Spleen (tissue), 11 donors: ENCODE data around the gene UCN3. TPM values are rescaled to one million over a fixed set of nuclear protein-coding genes. Genes with fewer than 3 reads are reported as not detected.

Experiments used
- DNase-seq: peaks from one replicate; pipeline ENCODE4 v3.0.0-alpha.2; 2020
- H3K27ac ChIP-seq, 8 donors: fragments of 200-600 bp; sonication (generic) in 7 of 8; 1 replicate in 4 of 8; 2 replicates in 4 of 8; pipeline versions ENCODE4 v1.5.0 to v1.8.0; 2016 to 2021; ENCODE audit warnings: inconsistent platforms in 4 of 8, mild to moderate bottlenecking in 4 of 8, moderate library complexity in 1 of 8
- H3K27me3 ChIP-seq, 7 donors: fragments of 200-600 bp; sonication (generic) in 6 of 7; replicated peaks in 1 of 7; 1 replicate in 4 of 7; 2 replicates in 3 of 7; pipeline versions ENCODE4 v1.5.0 to v1.8.0; 2016 to 2021; ENCODE audit warnings: inconsistent platforms in 3 of 7, mild to moderate bottlenecking in 1 of 7
- H3K36me3 ChIP-seq, 6 donors: fragments of 200-600 bp; sonication (generic) in 5 of 6; 1 replicate in 4 of 6; 2 replicates in 2 of 6; pipeline versions ENCODE4 v1.5.0 to v1.8.0; 2016 to 2021; ENCODE audit warnings: inconsistent platforms in 2 of 6
- H3K4me1 ChIP-seq, 6 donors: fragments of 200-600 bp; sonication (generic) in 5 of 6; 1 replicate in 3 of 6; 2 replicates in 3 of 6; pipeline versions ENCODE4 v1.5.0 to v1.8.0; 2016 to 2021; ENCODE audit warnings: inconsistent platforms in 3 of 6
- H3K4me3 ChIP-seq, 8 donors: fragments of 200-600 bp; sonication (generic) in 7 of 8; 1 replicate in 4 of 8; 2 replicates in 4 of 8; pipeline versions ENCODE4 v1.5.0 to v1.8.0; 2016 to 2021; ENCODE audit warnings: inconsistent platforms in 4 of 8, mild to moderate bottlenecking in 4 of 8, moderate library complexity in 2 of 8
- H3K9me3 ChIP-seq, 8 donors: fragments of 200-600 bp; sonication (generic) in 7 of 8; 1 replicate in 4 of 8; 2 replicates in 4 of 8; pipeline versions ENCODE4 v1.5.0 to v1.8.0; 2016 to 2021; ENCODE audit warnings: inconsistent platforms in 4 of 8
- CTCF ChIP-seq, 11 experiments: fragments of 200-600 bp in 7 of 11; fragments of 450-650 bp in 4 of 11; sonication (generic) in 4 of 11; IDR thresholded peaks in 8 of 11; conservative IDR thresholded peaks in 3 of 11; 1 replicate in 7 of 11; 2 replicates in 4 of 11; pipeline versions ENCODE4 v1.4.0 to v1.8.0; 2016 to 2021; ENCODE audit warnings: antibody characterized with exemption in 11 of 11, inconsistent platforms in 4 of 11, mild to moderate bottlenecking in 1 of 11
- POLR2A ChIP-seq, 3 donors: fragments of 450-650 bp; IDR thresholded peaks; one replicate each; pipeline ENCODE4 v1.5.1; 2017; ENCODE audit warnings: antibody characterized with exemption in 3 of 3, mild to moderate bottlenecking in 1 of 3
- POLR2AphosphoS5 ChIP-seq, 3 donors: sonication (generic); formaldehyde crosslinking; IDR thresholded peaks; one replicate each; pipeline ENCODE4 v1.5.1; 2017; ENCODE audit warnings: antibody characterized with exemption in 3 of 3
- WGBS, 5 donors: extraction: QIAGEN DNeasy Blood & Tissue Kit in 3 of 5; methylation state at CpG; one replicate each; pipeline versions ENCODE4 v1.1.5 to v1.1.7; 2013 to 2018; 5-methylcytosine and 5-hydroxymethylcytosine counted together
- intact Hi-C: fragments of 100-400 bp; cut with DNase I; formaldehyde crosslinking; loops from one replicate; pipeline ENCODE4 v1.15.0; 2023; ENCODE audit warnings: low total_unique reads
- polyA plus RNA-seq, 3 donors: library from polyadenylated mRNA; stranded (reverse); fragments of 200-250 nt; gene quantifications; one replicate each; pipeline ENCODE4 v1.2.1, GENCODE V29; 2013
- total RNA-seq, 7 donors: library from RNA; depleted of rRNA in 3 of 7; stranded (reverse); fragments of >200 nt in 3 of 7; fragmentation: NEBNext Ultra II Directional in 4 of 7; extraction: Animal tissue kit (Norgen Biotek cat#: 25700) in 4 of 7; gene quantifications; one replicate each; pipeline versions ENCODE4 v1.1.0 to v1.2.1, GENCODE V29; 2016 to 2021
- donor health status: healthy with polysubstance abuse.
- donor health status: DM: no; HTN: no; CAD: no; lungs with moderate emphysema.
- donor health status: DM: no; HTN: no; CAD: no.
- donor health status: Bipolar disorder and iron deficiency.
- donor health status: healthy.
- donor health status: DM: no; HTN: no; CAD: no.
- donor health status: DM: yes; HTN: yes; CAD: no.

The UCN3 gene
- total and polyA plus RNA-seq, 10 donors, result not detected

GRCh38 chr10:5321273-5321672 is 43.5 kb upstream of the UCN3 start:
- Histone ChIP-seq H3K9me3 (no peaks in the 10 kb centered on the region), H3K36me3 (no peaks in the 10 kb centered on the region), H3K27ac (no peak overlapping the region), H3K27me3 (peaks cover 0 to 18% (median 0%) of the 10 kb centered on the region in 7 donors), H3K4me3 (no peak overlapping the region), H3K4me1 (peaks cover 0 to 13% (median 0%) of the 10 kb centered on the region in 6 donors)
- DNase-seq, result no peak
- WGBS, 5 donors, result 60 to 73% (median 68%) methylated on average over 3 of the region's 3 CpGs
- intact Hi-C loops, result no loop called here
- TF ChIP-seq POLR2A (IDR thresholded peaks at IDR 0.05), result no peak
- no peak for TF ChIP-seq POLR2AphosphoS5 (IDR thresholded peaks at IDR 0.05)
- no peak for TF ChIP-seq CTCF (IDR thresholded peaks at IDR 0.05 in 8 of 11, conservative IDR thresholded peaks at IDR 0.05 in 3 of 11)

GRCh38 chr10:5323446-5323845 is 41.3 kb upstream of the UCN3 start:
- DNase-seq, result no peak
- Histone ChIP-seq H3K9me3 (no peaks in the 10 kb centered on the region), H3K27ac (no peak overlapping the region), H3K4me1 (no peaks in the 10 kb centered on the region), H3K27me3 (peaks cover 0 to 20% (median 0%) of the 10 kb centered on the region in 7 donors), H3K4me3 (no peak overlapping the region), H3K36me3 (no peaks in the 10 kb centered on the region)
- intact Hi-C loops, result no loop called here
- WGBS, 5 donors, result 81 to 88% (median 87%) methylated on average over 4 of the region's 4 CpGs
- TF ChIP-seq CTCF (IDR thresholded peaks at IDR 0.05 in 8 of 11, conservative IDR thresholded peaks at IDR 0.05 in 3 of 11), result no peak
- TF ChIP-seq POLR2AphosphoS5 (IDR thresholded peaks at IDR 0.05), result no peak
- TF ChIP-seq POLR2A (IDR thresholded peaks at IDR 0.05), result no peak

GRCh38 chr10:5325076-5325475 is 39.7 kb upstream of the UCN3 start:
- Histone ChIP-seq H3K27me3 (peaks cover 0 to 20% (median 0%) of the 10 kb centered on the region in 7 donors), H3K4me3 (no peak overlapping the region), H3K4me1 (no peaks in the 10 kb centered on the region), H3K9me3 (no peaks in the 10 kb centered on the region), H3K27ac (no peak overlapping the region), H3K36me3 (no peaks in the 10 kb centered on the region)
- TF ChIP-seq POLR2A (IDR thresholded peaks at IDR 0.05), result no peak
- no peak for TF ChIP-seq CTCF (IDR thresholded peaks at IDR 0.05 in 8 of 11, conservative IDR thresholded peaks at IDR 0.05 in 3 of 11)
- TF ChIP-seq POLR2AphosphoS5 (IDR thresholded peaks at IDR 0.05), result no peak
- no peak for DNase-seq
- intact Hi-C loops, result no loop called here
- 35 to 51% (median 44%) methylated on average over 6 of the region's 6 CpGs for WGBS, 5 donors

GRCh38 chr10:5334196-5334880 is 30.4 kb upstream of the UCN3 start:
- Histone ChIP-seq H3K36me3 (no peaks in the 10 kb centered on the region), H3K4me1 (peaks cover 0 to 5% (median 0%) of the 10 kb centered on the region in 6 donors), H3K27ac (no peak overlapping the region), H3K9me3 (no peaks in the 10 kb centered on the region), H3K4me3 (no peak overlapping the region), H3K27me3 (peaks cover 0 to 29% (median 0%) of the 10 kb centered on the region in 7 donors)
- TF ChIP-seq POLR2A (IDR thresholded peaks at IDR 0.05) (no peak), POLR2AphosphoS5 (IDR thresholded peaks at IDR 0.05) (no peak), CTCF (IDR thresholded peaks at IDR 0.05 in 8 of 11, conservative IDR thresholded peaks at IDR 0.05 in 3 of 11) (no peak)
- WGBS, 5 donors, result 51 to 62% (median 57%) methylated on average over 5 of the region's 5 CpGs
- intact Hi-C loops, result no loop called here
- DNase-seq, result no peak
